Skin epidermis (tissue), 12 donors: Measurements from ENCODE around the gene TBX10.
"Not testable (repeated sequence)": the region's sequence is repeated elsewhere in the genome, so short reads cannot be mapped to it uniquely, and the experiment has no call there.

ENCODE experiments used
- H3K27ac ChIP-seq, 21 experiments: fragments of 200-600 bp; sonication (generic) in 11 of 21; one replicate each; pipeline ENCODE4 v1.5.0; 2020; ENCODE audit warnings: mild to moderate bottlenecking in 3 of 21, inconsistent platforms in 2 of 21, moderate library complexity in 2 of 21
- H3K4me3 ChIP-seq, 7 experiments: fragments of 200-600 bp; sonication (generic) in 2 of 7; one replicate each; pipeline ENCODE4 v1.5.0; 2020; ENCODE audit warnings: inconsistent platforms in 2 of 7, mild to moderate bottlenecking in 2 of 7, moderate library complexity in 1 of 7

The TBX10 gene

DNA sequence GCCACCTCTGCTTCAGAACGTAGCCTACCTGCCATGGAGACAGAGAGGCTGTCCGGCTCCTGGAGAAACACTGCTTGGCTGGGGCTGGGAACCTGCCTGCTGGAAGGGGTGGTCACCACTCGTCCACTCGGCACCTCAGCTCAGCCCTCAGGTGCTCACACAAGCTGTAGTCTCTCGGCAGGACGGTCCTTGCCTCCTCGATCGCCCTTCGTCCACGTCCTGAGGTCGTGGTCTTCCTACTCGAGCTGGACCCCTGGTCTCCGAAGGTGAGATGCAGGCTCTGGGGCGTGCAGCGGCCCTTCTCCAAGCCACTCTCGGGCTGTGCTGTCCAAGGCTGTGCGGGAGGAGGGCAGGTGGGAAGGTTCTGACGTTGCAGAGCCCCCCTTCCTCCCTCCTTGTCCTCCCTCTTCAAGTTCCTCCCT is at the start of gene TBX10:
Gene TBX10 (minus strand): TSS at position 326 of the 422 bp plus-strand sequence. CDS start 291 bp downstream, at position 35.
- Histone ChIP-seq H3K4me3 (no peak within 1 kb of the TSS), H3K27ac (no peak within 1 kb of the TSS)

DNA sequence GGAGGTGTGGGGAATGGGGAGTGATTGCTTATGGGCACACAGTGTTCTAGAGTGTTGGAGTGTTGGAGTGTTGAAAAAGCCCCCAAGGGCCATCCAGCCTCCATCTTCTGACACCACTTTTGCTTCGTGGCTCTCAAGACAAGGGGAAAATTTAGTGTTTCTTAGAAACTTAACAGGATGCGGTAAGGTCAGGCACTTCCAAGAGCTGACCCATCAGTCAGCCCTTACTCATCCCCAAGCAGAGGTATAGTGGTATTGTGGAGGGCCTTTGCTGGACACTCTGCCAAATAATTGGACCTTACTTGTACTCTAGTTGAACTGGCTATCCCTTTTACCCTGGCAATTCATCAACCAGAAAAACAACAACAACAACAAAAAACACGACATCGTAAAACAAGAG is 49.6 kb upstream of the TBX10 start:
- H3K4me3 ChIP-seq, result no peak overlapping the region
- no peak overlapping the region for H3K27ac ChIP-seq

DNA sequence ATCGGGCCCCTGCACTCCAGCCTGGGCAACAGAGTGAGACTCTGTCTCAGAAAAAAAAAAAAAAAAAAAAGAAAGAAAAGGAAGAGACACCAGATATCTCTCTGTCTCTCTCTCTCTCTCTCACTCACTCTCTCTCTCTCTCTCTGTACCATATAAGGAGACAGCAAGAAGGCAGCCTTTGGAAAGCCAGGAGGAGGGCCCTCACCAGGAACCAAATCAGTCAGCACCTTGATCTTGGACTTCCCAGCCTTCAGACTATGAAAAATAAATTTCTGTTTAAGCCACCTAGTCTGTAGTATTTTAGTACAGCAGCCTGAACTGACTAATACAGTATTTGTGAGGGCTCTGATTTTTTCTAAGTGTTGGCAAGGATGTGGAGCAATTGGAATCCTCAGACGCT is 48.4 kb upstream of the TBX10 start:
- H3K4me3 ChIP-seq, result no peak overlapping the region
- no peak overlapping the region for H3K27ac ChIP-seq

DNA sequence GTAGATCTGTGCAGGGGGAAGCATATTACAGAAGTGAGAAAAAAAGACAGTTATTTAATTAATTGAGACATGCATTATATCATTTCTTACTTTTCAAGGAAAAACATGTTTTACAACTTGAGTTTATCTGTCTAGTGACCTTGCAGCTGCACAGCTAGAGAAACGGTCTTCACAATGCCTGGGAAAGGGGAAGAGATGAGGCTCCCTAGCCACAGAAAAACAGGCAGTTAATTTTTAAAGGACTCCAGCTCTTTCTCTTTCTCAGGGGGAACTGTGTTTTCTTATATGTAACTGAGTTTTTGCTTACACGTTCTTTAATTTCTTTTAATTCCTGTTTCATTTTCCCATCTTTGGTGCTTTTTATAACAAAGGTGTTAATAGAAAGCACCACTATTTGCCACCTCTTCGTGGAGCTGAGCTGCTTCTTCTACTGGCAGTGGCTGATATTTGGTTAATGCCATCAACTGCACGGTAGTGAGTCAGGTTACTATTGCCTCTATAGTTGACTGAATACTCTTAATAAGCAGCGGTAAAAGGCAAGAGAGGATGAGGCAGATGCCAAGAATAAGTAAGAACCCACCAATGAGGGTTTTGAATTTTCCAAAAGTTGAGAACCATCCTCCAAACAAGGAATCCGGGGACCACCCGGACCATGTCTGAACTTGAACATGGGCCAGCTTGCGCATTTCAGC is 46.2 kb upstream of the TBX10 start:
- not testable (repeated sequence) for H3K4me3 ChIP-seq, H3K27ac ChIP-seq

DNA sequence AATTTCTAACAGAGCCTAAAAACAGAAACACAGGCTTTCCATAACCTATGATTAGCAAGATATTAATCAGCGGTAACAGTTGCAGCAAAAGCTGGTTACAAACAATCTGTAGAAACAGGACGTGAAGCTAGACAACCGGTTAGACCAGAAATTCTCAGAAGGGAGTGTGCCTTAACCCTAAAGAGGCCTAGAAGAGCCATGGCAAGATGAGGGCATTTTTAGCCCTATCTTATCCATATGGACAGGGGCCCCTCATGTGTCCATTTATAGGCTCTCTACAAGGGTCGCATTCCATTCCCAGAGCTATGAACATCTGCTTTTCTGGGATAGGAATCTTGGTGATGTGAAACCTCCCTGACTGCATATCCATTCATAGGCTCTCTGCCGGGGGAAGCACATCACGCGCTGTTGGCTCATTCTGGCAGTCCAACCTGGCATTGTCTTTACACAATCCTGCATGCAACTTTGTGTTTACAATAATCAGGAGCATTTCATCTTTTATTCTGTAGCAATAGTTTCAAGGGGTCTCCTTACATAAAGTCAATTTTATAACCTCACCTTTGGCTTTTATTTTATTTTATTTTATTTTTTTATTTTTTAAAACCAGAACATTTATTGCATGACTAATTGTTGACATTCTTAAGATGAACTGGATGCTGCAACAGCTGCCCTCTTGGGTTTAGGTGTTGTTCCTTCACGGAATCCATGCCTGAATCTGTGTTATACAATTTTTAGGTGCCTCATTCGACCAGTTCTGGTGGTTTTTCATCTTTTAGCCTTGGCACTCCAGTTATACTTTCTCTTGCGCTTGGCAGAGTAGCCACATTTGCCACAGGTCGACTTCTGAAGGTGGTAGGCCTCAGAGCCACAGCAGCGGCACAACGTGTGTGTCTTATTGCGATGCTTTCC is 42.8 kb upstream of the TBX10 start:
- H3K4me3 ChIP-seq, result not testable (repeated sequence)
- H3K27ac ChIP-seq, result peak overlapping the region in 18 of 21 experiments; percentile 11 to 78 (median 60)

DNA sequence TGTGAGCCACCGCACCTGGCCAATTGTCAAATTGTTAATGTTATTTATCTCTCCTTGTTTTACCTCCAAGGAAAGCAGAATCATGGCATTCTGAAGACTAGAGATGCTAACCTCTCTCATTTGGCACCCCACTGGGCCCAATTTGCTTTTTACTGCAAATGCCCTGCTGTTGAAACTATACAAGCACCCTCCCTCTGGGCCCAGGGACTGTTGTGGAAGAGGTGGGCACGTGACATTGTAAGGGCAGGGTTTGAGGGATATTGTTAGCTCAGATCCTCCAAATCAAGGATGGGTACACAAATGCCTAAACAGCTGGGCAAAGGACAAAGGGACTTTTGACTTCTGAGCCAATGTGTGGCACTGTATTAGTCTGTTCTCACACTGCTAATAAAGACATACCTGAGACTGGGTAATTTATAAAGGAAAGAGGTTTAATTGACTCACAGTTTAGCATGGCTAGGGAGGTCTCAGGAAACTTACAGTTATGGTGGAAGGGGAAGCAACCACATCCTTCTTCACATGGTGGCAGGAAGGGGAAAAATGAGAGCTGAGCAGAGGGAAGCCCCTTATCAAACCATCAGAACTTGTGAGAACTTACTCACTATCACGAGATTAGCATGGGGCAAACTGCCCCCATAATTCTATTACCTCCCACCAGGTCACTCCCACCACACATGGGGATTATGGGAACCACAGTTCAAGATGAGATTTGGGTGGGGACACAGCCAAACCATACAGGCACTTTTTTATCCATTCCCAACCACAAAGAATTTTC is 41.3 kb upstream of the TBX10 start:
- Histone ChIP-seq H3K4me3 (no peak overlapping the region), H3K27ac (peak overlapping the region in 13 of 21 experiments; percentile 0 to 68 (median 45))

DNA sequence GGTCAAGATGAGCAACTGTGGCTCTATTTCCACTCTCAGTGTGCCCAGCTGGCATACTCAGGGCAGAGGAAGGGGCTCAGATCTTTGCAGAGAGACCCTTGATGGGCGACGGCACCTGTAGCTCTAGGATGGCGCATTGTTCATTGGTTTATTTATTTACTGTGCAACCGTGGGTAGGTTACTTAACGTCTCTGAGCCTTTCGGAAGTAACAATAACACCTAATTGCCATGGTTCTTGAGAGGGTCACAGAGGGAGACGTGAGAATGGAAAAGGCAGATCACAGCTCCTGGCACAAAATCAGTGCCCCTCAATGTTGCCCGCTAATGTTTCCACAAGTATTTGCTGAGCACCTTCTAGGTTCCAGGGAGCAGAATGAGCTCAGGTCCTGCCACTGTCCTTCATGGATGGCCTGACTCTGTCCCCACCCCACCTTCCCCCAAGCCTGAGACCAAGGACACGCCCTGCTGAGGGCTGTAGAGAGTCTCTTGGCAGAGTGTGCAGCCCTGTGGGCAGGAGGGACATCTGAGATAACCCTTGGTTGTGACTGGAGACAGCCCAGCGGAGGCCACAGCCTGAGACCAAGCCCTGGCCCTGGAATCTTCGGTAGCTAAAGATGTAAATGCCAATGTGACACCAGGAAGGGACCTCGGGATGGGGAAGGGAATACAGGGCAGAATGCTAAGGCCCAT is 35.6 kb upstream of the TBX10 start:
- peak overlapping the region in 19 of 21 experiments; percentile 31 to 90 (median 72) for H3K27ac ChIP-seq

DNA sequence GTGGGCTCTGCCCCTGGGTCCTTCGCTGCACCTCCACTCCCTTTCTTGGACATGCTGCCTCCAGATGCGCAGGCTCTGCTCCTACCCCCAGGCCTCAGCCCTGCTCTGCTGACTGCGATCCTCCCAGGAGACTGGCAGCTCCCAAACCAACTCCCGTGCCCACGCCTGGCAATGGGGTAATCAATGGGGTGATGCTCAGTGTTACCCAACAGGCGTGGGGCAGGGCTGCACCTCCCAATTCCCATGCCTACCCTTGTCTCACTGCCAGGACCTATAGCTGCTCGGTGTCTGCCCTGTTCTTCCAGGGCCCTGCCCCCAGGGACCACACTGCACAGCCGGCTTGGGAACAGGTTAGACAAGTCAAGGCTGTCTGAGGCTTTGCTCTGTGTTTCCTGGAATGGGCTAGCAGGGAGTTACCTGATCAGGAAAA is 34.9 kb upstream of the TBX10 start, which contains the start of gene ALDH3B2:
Gene ALDH3B2 (minus strand): TSS at position 182 of the 430 bp plus-strand sequence. CDS start 7,688 bp downstream, outside the sequence.
- peak within 1 kb of the TSS; percentile 26 to 44 (median 31) for H3K4me3 ChIP-seq
- peak within 1 kb of the TSS in 20 of 21 experiments; percentile 29 to 90 (median 80) for H3K27ac ChIP-seq

More for the DNA sequence above, 35.6 kb upstream of the TBX10 start:
- H3K4me3 ChIP-seq, result no peak overlapping the region

DNA sequence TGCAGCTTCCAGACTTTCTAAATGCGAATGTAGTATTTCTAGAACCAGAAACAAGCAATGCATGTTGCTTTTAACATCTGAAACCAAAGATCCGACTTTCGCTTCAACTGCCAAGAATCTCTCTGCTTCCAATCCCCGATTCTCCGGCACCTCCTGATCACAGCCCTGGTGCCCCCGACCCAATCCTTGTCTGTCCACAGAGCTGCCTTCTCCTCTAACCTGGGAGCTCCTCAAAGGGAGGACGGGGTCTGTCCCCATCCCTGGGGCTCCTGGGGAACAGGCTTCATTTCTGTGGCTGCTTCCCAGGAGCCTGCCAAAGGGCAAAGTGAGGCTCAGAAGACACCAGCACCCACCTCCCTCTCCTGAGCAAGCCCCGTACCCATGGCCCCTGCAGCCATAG is 34.3 kb upstream of the TBX10 start:
- Histone ChIP-seq H3K4me3 (peak overlapping the region; percentile 26 to 44 (median 31)), H3K27ac (peak overlapping the region in 20 of 21 experiments; percentile 29 to 90 (median 80))

DNA sequence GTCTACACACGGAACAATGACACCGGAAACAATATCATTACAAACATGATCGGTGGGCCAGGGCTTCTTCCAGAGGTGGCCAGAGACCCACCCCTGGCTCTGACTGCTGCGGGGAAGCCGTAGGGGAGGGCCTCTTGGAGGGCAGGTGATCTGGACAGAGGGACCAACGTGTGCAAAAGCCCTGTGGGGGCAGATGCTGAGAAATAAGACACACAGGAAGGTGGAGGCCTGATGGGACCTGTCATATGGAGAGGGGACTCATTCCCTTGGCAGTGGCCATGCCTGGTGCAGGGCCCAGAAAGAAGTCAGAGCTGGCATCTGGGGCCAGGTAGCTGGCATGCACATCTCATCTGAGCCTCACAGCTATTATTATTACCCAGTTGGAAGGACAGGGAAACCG is 33.8 kb upstream of the TBX10 start:
- Histone ChIP-seq H3K4me3 (peak overlapping the region; percentile 26 to 44 (median 31)), H3K27ac (peak overlapping the region in 19 of 21 experiments; percentile 29 to 90 (median 79))

DNA sequence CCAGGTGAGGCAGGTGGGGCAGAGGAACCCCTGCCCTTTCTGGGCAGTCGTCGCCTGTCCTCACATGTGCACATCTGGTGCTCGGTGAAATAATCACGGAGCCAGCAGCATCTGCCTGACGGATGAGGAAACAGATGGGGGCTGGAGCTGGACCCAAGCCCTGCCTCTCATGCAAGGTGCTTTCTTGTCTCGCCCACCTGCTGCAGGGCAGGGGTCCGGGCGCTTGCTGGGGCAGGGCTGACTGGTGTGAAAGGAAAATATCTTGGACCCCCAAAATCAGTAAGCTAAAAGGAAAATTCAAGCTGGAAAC is 31.6 kb upstream of the TBX10 start:
- H3K4me3 ChIP-seq, result no peak overlapping the region
- H3K27ac ChIP-seq, result peak overlapping the region in 1 of 21 experiments; percentile 5

DNA sequence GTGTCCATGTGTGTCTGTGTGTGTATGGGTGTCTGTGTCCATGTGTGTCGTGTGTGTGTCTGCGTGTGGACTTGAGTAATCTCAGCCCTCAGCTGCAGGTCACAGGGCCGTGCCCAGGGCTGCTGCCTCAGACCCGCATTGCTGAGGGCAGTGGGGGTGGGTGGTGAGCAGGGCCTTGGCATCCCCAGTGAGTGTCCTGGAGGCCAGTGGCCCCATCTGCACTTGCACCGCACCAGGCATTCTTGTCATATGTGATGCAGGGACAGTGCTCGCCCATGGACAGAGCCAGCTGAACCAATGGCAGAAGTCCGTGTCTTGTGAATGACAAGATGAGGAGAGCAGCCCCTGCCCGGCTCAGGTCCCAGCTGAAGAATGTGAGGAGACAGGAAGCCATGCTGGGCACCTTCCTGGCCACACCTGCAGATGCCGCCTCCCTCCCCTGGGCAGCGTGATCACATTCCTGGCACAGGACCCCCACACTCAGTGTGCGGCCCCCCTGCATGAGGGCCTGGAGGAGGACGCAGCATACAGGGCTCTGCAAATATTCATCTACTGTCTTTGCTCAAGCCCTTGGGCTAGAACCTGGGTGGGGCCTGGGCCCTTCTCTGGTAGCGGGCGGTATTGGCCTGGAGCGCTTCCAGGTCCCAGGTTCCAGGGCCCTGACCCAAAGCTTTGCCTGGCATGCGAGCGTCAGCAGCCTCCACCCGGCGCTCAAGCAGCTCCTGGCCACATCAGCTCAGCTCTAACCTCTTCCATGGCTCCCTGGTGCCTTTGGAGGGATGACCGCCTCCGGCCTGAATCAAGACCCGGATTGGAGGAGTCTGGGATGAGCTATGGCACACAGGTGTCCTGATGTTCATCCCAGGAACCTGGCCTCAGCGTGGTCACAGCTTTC is 31.0 kb upstream of the TBX10 start:
- Histone ChIP-seq H3K4me3 (no peak overlapping the region), H3K27ac (peak overlapping the region in 1 of 21 experiments; percentile 5)

DNA sequence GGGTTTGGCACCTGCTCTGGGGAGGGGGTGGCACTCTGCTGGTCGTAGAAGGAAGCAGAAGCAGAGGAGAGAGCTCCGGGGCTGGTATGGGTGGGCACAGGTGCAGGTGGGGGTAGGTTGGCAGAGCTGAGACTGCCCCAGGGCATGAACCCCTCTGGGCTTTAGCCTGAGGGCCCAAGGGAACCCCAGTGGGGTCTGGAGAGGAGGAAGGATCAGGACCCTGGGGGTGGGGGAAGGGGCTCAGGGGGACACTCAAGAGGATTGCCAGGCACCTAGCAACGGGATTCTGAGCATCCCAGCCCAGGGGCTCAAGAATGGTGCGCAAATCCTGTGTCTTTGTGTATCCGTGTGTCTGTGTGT is 28.6 kb upstream of the TBX10 start:
- Histone ChIP-seq H3K27ac (no peak overlapping the region), H3K4me3 (no peak overlapping the region)

DNA sequence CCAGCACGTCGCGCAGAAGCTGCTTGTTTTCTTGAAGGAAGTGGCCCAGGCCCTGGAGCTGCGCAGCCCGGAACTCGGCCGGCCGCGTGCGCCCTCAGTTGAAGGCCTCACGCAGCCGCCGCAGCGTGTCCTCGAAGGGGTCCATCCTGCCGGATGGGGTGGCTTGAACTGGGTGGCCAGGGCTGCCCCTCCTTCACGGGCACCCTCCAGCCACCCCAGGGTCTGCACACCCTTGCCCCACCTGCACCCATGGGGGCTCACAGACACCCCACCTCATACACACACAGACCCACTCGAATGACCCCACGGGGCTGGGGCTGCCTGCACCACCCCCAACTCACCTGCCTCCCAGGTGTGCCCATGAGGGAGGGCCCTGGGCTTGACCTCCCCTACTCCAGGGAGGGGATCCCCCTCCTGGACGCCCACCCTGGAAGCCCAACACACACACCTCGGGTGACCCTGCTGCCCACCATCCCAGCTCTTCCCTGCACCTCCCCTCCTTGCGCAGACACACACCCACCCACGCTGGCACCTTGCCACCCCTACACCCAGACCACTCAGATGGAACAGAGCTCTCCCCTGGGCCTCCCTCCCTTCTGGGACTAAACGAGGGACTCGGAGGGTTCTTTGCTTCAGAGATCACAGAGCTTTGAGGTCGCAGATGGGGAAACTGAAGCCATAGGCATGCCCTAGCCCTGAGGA is 28.1 kb upstream of the TBX10 start:
- H3K4me3 ChIP-seq, result no peak overlapping the region
- H3K27ac ChIP-seq, result no peak overlapping the region

DNA sequence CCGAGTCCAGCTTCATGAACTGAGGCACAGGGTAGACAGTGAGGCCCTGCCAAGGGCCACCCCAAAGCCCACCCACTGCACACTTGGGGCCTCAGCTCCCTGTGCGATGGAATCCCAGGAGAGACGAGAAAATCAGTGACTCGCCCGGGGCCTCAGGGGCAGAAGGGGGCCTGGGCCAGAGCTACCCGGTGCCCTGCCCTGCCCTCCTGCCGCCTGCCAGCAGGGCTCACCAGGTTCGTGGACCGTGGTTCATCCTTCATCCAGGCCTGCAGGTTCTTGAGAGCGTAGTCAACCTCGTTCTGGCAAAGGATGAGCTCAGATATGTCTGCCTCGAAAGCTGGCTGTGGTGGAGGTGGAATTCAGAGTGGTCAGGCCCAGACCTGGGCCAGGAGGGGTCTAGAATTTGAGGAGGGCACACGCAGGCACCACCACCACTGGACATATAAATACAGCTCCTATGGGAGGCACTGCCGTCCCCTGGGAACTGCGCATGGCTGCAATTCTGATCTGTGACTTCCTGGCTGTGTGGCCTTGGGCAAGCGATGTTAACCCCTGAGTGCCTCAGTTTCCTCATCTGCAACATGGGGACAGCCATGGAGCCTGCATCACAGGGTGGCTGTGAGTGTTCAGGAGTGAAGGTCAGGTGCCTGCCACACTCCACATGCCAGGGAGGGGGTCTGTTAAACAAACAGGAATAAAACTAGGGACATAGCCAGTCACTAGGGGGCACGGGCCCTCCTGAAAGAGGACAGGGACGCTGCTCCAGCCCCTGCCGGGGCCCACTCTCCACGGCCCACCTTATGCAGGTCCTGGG is 27.3 kb upstream of the TBX10 start:
- Histone ChIP-seq H3K4me3 (no peak overlapping the region), H3K27ac (no peak overlapping the region)

DNA sequence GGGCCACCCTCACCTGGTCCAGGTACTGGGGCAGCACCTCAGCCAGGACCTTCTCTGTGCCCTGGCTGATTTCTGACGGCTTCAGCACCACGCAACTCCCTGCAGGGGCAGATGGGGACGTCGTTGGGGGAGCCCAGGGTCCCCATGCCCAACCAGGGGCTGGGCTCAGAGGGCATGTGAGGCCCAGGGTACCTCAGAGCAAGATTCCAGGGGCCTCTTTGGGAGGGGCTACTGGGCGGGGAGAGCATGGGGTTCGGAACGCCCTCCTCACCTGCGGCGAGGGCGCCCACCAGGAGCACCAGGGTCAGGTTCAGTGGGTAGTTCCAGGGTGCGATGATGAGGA is 26.7 kb upstream of the TBX10 start:
- H3K4me3 ChIP-seq, result no peak overlapping the region

More for the DNA sequence above, 26.7 kb upstream of the TBX10 start:
- H3K27ac ChIP-seq, result no peak overlapping the region
